MM.1S (cell line): ENCODE data around the gene CRYZL1.

Experiments used
- EZH2 ChIP-seq: fragments of 300-600 bp; sonication (generic); optimal IDR thresholded peaks from 2 replicates; pipeline ENCODE3; 2017; ENCODE audit warnings: low read depth, mild to moderate bottlenecking, antibody characterized with exemption, low read length, mixed read lengths
- EZH2phosphoT487 ChIP-seq: fragments of 300-600 bp; sonication (generic); IDR thresholded peaks from 2 replicates; pipeline ENCODE4 v1.6.1; 2018; ENCODE audit warnings: antibody characterized with exemption, low read length
- TF ChIP-seq, protein P1 (sequence below): fragments of 300-600 bp; sonication (generic); IDR thresholded peaks from 2 replicates; pipeline ENCODE4 v1.5.1; 2016; ENCODE audit warnings: antibody characterized with exemption, low read length, mixed read lengths

DNA sequence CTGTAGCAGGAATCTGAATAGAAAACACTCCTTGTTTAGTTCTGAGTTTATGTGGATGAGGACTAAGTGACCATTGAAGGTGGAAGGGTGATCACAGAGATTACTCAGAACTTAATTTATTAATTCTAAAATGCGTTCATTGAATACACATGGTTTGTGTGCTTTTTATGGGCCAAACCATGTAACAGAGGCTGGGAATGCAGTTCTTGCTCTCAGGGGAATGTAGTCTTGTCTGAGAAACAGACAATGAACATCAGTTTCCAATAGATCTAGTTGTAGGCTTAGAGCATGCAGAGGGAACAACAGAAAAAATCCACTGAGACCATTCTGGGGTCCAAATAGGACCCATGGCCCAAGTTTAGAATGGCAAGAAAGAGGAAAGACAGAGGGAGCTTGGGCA lies 46.8 kb upstream of the CRYZL1 start:
- TF ChIP-seq, protein P1, sequence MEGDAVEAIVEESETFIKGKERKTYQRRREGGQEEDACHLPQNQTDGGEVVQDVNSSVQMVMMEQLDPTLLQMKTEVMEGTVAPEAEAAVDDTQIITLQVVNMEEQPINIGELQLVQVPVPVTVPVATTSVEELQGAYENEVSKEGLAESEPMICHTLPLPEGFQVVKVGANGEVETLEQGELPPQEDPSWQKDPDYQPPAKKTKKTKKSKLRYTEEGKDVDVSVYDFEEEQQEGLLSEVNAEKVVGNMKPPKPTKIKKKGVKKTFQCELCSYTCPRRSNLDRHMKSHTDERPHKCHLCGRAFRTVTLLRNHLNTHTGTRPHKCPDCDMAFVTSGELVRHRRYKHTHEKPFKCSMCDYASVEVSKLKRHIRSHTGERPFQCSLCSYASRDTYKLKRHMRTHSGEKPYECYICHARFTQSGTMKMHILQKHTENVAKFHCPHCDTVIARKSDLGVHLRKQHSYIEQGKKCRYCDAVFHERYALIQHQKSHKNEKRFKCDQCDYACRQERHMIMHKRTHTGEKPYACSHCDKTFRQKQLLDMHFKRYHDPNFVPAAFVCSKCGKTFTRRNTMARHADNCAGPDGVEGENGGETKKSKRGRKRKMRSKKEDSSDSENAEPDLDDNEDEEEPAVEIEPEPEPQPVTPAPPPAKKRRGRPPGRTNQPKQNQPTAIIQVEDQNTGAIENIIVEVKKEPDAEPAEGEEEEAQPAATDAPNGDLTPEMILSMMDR: no peak
- TF ChIP-seq EZH2phosphoT487: no peak
- TF ChIP-seq EZH2: no peak
